Upper lobe of left lung (tissue), 6 donors: Measurements from ENCODE around the gene GOLPH3. TPM values are rescaled to one million over a fixed set of nuclear protein-coding genes. Genes with fewer than 3 reads are reported as not detected.

Source experiments
- ATAC-seq, 2 donors: fragments of 200-7000 bp; cut with Tn5 transposase; one replicate each; pipeline ENCODE4 v1.9.1; 2022; ENCODE audit warnings: mild to moderate bottlenecking in 2 of 2, moderate library complexity in 2 of 2; ENCODE audit not compliant: low FRiP score in 2 of 2
- DNase-seq, 2 donors: peaks; one replicate each; pipeline ENCODE4 v3.0.0-alpha.2; 2019 to 2020
- H3K27ac ChIP-seq, 4 donors: fragments of 200-600 bp; sonication (generic); one replicate each; pipeline ENCODE4 v1.5.1; 2016 to 2019
- H3K27me3 ChIP-seq, 4 donors: fragments of 200-600 bp; sonication (generic); one replicate each; pipeline ENCODE4 v1.5.1; 2017 to 2019
- H3K36me3 ChIP-seq, 4 donors: fragments of 200-600 bp; sonication (generic); one replicate each; pipeline ENCODE4 v1.5.1; 2016 to 2019
- H3K4me1 ChIP-seq, 4 donors: fragments of 200-600 bp; sonication (generic); one replicate each; pipeline ENCODE4 v1.5.1; 2018 to 2019
- H3K4me3 ChIP-seq, 4 donors: fragments of 200-600 bp; sonication (generic); one replicate each; pipeline ENCODE4 v1.5.1; 2017 to 2019; ENCODE audit warnings: mild to moderate bottlenecking in 2 of 4, moderate library complexity in 1 of 4
- H3K9me3 ChIP-seq, 4 donors: fragments of 200-600 bp; sonication (generic); one replicate each; pipeline ENCODE4 v1.5.1; 2018 to 2019
- EP300 ChIP-seq, 4 donors: sonication (generic); formaldehyde crosslinking; IDR thresholded peaks; one replicate each; pipeline ENCODE4 v1.5.1; 2017; ENCODE audit warnings: antibody characterized with exemption in 4 of 4, control low read depth in 2 of 4
- POLR2A ChIP-seq, 4 donors: fragments of 450-650 bp; IDR thresholded peaks; one replicate each; pipeline ENCODE4 v1.5.1; 2016 to 2017; ENCODE audit warnings: antibody characterized with exemption in 4 of 4, mild to moderate bottlenecking in 2 of 4
- POLR2AphosphoS5 ChIP-seq, 2 donors: sonication (generic); formaldehyde crosslinking; IDR thresholded peaks; one replicate each; pipeline ENCODE4 v1.5.1; 2017; ENCODE audit warnings: antibody characterized with exemption in 2 of 2
- WGBS, 2 donors: methylation state at CpG; one replicate each; pipeline ENCODE4 v1.1.5; 2017 to 2018; 5-methylcytosine and 5-hydroxymethylcytosine counted together
- total RNA-seq, 6 donors: library from RNA; depleted of rRNA in 4 of 6; stranded (reverse); fragments of >200 nt in 4 of 6; gene quantifications; one replicate each; pipeline versions ENCODE4 v1.1.0 to v1.2.1, GENCODE V29; 2016 to 2021
- TF ChIP-seq, protein P1 (sequence below), 6 experiments: fragments of 450-650 bp in 4 of 6; fragments of 200-600 bp in 2 of 6; sonication (generic) in 2 of 6; IDR thresholded peaks; one replicate each; pipeline ENCODE4 v1.5.1; 2016 to 2019; ENCODE audit warnings: antibody characterized with exemption in 6 of 6
- donor health status: DM: no; HTN: no; CAD: no; lungs with moderate emphysema.
- donor health status: DM: no; HTN: yes; CAD: no; lungs with severe emphysema.

Gene GOLPH3
- total RNA-seq, 6 donors from 2014 or later: 90.1 to 127 (median 123) TPM

DNA sequence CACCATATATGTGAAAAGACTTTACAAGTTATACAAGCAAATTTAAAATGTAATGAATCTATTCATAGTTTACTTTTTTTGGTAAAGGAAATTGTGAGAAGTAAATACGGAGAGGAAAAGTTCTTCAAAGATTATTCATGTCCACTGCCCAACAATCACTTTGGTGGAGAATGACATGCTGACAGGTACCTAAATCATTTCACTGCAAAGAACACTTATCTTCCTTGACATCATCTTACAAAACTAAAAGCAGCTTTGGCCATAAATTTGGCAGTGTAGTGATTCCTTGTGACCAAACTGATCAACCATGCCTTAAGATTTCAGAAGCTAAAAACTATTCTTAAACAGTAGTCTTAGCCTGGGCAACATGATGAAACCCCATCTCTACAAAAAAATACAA is 42.5 kb downstream of the GOLPH3 start:
- ATAC-seq (no peak), DNase-seq (no peak)
- no peaks in the 10 kb centered on the region for H3K27me3 ChIP-seq
- no peak overlapping the region for H3K27ac ChIP-seq
- peaks cover 3 to 18% (median 9%) of the 10 kb centered on the region in 4 donors for H3K4me1 ChIP-seq
- H3K4me3 ChIP-seq: no peak overlapping the region
- no peaks in the 10 kb centered on the region for H3K9me3 ChIP-seq
- 76 to 96% methylated on average over 1 of the region's 1 CpG for WGBS, 2 donors
- peaks cover 6 to 27% (median 23%) of the 10 kb centered on the region in 4 donors for H3K36me3 ChIP-seq
- TF ChIP-seq POLR2AphosphoS5 (IDR thresholded peaks at IDR 0.05) (no peak), POLR2A (IDR thresholded peaks at IDR 0.05) (no peak), EP300 (IDR thresholded peaks at IDR 0.05) (no peak)
- TF ChIP-seq, protein P1, sequence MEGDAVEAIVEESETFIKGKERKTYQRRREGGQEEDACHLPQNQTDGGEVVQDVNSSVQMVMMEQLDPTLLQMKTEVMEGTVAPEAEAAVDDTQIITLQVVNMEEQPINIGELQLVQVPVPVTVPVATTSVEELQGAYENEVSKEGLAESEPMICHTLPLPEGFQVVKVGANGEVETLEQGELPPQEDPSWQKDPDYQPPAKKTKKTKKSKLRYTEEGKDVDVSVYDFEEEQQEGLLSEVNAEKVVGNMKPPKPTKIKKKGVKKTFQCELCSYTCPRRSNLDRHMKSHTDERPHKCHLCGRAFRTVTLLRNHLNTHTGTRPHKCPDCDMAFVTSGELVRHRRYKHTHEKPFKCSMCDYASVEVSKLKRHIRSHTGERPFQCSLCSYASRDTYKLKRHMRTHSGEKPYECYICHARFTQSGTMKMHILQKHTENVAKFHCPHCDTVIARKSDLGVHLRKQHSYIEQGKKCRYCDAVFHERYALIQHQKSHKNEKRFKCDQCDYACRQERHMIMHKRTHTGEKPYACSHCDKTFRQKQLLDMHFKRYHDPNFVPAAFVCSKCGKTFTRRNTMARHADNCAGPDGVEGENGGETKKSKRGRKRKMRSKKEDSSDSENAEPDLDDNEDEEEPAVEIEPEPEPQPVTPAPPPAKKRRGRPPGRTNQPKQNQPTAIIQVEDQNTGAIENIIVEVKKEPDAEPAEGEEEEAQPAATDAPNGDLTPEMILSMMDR (IDR thresholded peaks at IDR 0.05): no peak

DNA sequence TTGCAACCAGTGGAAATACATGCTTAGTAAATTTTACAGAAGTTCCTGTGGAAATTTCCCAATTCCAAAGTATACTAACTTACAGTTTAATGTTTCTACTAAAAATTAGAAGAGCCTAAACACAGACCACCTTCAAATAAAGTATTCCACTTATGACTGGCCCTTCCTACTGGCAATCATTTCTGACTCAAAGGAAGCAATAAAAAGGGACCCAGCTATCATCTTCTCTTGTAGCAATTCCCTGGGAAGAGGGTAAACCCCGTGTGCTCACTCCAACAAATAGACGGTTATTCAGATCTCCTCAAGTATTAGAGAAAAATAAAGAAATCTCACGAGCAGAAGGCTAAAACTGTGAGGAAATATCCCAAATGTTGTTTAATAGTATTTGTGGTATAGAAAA is 43.3 kb downstream of the GOLPH3 start:
- no peak for TF ChIP-seq EP300 (IDR thresholded peaks at IDR 0.05)
- TF ChIP-seq, protein P1 (IDR thresholded peaks at IDR 0.05): no peak
- TF ChIP-seq POLR2A (IDR thresholded peaks at IDR 0.05): no peak
- TF ChIP-seq POLR2AphosphoS5 (IDR thresholded peaks at IDR 0.05): no peak
- no peak overlapping the region for H3K4me3 ChIP-seq
- DNase-seq (no peak), ATAC-seq (no peak)
- peaks cover 3 to 18% (median 9%) of the 10 kb centered on the region in 4 donors for H3K4me1 ChIP-seq
- whole genome bisulfite sequencing, 2 donors: 79 to 90% methylated on average over 3 of the region's 3 CpGs
- H3K36me3 ChIP-seq: peaks cover 11 to 32% (median 26%) of the 10 kb centered on the region in 4 donors
- no peaks in the 10 kb centered on the region for H3K27me3 ChIP-seq
- no peak overlapping the region for H3K27ac ChIP-seq
- no peaks in the 10 kb centered on the region for H3K9me3 ChIP-seq

DNA sequence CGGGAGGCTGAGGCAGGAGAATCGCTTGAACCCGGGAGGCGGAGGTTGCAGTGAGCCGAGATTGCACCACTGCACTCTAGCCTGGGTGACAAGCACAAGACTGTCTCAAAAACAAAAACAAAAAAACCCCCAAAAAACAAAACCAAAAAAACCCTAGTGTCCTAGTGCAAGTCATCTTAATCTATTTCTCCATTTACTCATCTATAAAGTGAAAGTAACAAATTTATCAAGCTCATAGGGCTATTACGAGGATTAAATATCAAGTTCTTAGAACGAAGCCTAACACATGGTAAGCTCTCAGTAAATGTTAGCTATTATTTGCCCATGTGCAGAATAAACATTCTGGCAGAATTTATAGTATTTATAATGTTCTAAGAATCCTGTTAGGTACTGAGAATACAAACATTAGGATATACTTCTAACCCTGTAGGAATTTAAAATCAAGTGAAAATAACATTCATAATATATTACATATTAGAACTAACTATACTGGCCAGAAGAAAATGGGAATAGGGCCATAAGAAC is 45.0 kb downstream of the GOLPH3 start:
- Histone ChIP-seq H3K36me3 (peaks cover 4 to 29% (median 20%) of the 10 kb centered on the region in 4 donors), H3K9me3 (no peaks in the 10 kb centered on the region), H3K4me1 (peaks cover 6 to 23% (median 14%) of the 10 kb centered on the region in 4 donors), H3K27me3 (no peaks in the 10 kb centered on the region), H3K27ac (no peak overlapping the region), H3K4me3 (no peak overlapping the region)
- WGBS, 2 donors: 78 to 81% methylated on average over 7 of the region's 7 CpGs
- DNase-seq (no peak), ATAC-seq (no peak)
- TF ChIP-seq, protein P1 (IDR thresholded peaks at IDR 0.05): no peak
- no peak for TF ChIP-seq POLR2AphosphoS5 (IDR thresholded peaks at IDR 0.05)

DNA sequence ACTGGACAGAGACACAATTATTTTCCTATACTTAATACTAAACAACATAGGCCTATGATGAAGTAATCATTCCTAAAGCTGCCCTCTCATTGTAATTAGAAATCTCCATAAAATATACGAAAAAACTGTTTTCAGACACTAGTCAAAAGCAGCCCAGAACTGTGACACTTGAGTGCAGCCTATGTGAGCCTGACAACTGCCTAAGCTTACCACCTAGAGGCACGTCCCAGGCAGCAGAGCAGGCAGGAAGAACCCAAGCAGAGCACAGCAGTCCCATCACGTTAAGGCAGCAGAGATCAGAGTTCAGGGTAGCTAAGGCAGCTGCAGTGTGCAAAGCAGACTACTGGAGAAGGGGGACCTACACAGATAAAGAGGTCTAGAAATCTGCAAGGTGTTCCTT is 46.4 kb downstream of the GOLPH3 start:
- Histone ChIP-seq H3K27me3 (no peaks in the 10 kb centered on the region), H3K9me3 (no peaks in the 10 kb centered on the region), H3K27ac (no peak overlapping the region), H3K4me3 (no peak overlapping the region), H3K36me3 (peaks cover 4 to 30% (median 15%) of the 10 kb centered on the region in 4 donors), H3K4me1 (peaks cover 10 to 28% (median 21%) of the 10 kb centered on the region in 4 donors)
- DNase-seq: no peak
- TF ChIP-seq POLR2A (IDR thresholded peaks at IDR 0.05) (no peak), EP300 (IDR thresholded peaks at IDR 0.05) (no peak), POLR2AphosphoS5 (IDR thresholded peaks at IDR 0.05) (no peak)
- TF ChIP-seq, protein P1 (IDR thresholded peaks at IDR 0.05): no peak
- ATAC-seq: no peak
- 82 to 88% methylated on average over 3 of the region's 3 CpGs for WGBS, 2 donors

DNA sequence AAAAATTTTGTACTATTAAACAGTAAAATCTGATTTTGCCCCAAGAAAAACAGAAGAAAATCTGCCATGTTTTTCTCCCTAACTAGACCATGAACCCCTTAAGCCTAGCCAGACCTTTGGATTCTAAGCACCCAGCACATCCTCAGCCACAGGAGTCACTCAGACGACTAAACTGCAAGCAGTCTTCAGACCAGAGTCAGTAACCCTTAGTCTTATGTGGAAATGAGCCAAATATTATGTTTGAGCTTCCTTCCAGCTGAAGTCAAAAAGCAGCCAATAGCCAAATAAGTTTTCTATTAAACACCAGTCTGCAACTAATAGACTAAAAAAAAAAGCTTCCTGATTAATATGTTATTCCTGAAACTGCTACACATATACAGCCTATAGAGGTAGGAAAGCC is 47.4 kb downstream of the GOLPH3 start:
- peaks cover 9 to 28% (median 19%) of the 10 kb centered on the region in 4 donors for H3K4me1 ChIP-seq
- H3K9me3 ChIP-seq: no peaks in the 10 kb centered on the region
- DNase-seq (no peak), ATAC-seq (no peak)
- H3K36me3 ChIP-seq: peaks cover 4 to 39% (median 19%) of the 10 kb centered on the region in 4 donors
- no peak overlapping the region for H3K4me3 ChIP-seq
- H3K27me3 ChIP-seq: no peaks in the 10 kb centered on the region
- 15 to 44% methylated on average over 1 of the region's 1 CpG for WGBS, 2 donors
- TF ChIP-seq POLR2AphosphoS5 (IDR thresholded peaks at IDR 0.05) (no peak), EP300 (IDR thresholded peaks at IDR 0.05) (no peak), POLR2A (IDR thresholded peaks at IDR 0.05) (no peak)
- TF ChIP-seq, protein P1 (IDR thresholded peaks at IDR 0.05): no peak
- H3K27ac ChIP-seq: no peak overlapping the region
